SK-N-DZ (cell line): ENCODE results near the gene TLE6.
"Not testable (repeated sequence)": the region's sequence is repeated elsewhere in the genome, so short reads cannot be mapped to it uniquely, and the experiment has no call there.

ENCODE experiments used
- DNase-seq: peaks from one replicate; pipeline ENCODE4 v3.0.0-alpha.2; 2015; ENCODE audit warnings: low spot score

The TLE6 gene

DNA sequence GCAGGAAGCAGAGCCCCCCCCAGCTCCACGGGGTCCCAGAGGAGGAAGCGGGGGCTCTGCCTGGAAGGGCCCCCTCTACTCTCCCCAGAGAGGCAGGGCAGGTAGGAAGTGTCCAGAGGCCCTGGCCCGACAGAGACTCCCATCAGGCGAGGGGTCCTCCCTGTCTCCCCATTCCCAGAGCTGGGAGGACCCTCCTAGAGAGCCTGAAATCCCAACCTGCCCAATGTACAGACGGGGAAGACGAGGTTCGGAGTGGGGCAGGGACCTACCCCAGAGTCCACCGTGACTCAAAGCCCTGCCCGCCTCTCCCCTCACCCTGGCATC is 50.6 kb downstream of the TLE6 start:
- no peak for DNase-seq

- DNase-seq = no peak
Measured at GRCh38 chr19:3028305-3029064, 51.1 kb downstream of the TLE6 start.

- no peak for DNase-seq
Measured at GRCh38 chr19:3029065-3029923, 51.9 kb downstream of the TLE6 start, which contains the start of gene TLE2. TSS of gene TLE2 (minus strand) at chr19:3029280. CDS start at chr19:3028904, 376 bp downstream.

DNA sequence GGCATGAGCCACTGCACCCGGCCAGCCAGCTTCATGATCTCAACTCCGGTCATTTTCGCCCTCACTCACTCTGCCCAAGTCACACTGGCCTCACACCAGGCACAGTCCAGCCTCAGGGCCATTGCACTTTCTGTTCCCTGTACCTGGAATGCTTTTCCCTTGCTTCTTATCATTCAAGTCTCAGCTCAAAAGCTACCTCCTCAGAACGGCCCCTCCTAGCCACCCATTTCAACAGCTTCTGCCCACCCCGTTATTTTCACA is 54.2 kb downstream of the TLE6 start:
- no peak for DNase-seq

DNA sequence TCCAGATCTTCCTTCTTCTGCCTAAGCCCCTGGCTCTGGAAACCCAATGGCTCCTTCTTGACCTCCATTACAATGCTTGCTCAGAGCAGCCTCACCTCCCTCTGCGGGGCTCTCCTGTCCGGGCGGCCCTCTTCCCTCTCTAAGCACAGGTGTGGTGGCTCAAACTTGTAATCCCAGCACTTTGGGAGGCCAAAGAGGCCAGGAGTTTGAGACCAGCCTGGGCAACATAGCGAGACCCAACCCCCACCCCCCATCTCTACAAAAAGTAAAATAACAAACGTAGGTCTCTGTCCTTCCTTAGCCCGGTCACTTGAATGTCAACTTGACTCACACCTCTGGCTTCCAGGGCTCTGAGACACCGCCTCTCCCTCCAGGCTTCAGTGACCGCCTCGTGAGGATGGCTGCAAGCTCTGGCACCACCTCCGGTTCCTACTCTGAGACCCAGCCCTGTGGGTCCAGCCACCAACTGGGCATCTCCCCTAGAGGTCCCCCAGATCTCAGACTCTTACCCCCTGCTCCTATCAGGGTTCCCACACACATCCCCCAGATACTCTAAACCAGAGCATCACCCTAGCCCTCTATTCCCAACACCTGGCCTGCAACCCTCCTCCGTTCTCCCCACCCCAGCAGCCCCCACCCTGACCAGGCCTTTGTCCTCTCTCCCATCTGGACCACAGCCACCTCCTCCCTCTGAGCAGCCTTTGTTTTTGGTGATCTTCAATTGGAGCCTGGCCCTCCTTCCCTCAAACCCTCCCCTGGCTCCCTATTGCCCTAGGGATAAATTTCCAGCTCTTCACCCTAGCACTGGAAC is 56.4 kb downstream of the TLE6 start:
- DNase-seq = no peak

- DNase-seq = no peak
Measured at GRCh38 chr19:3034406-3034655, 57.0 kb downstream of the TLE6 start.

- DNase-seq = peak; percentile 38
Measured at GRCh38 chr19:3034656-3035541, 57.5 kb downstream of the TLE6 start.

DNA sequence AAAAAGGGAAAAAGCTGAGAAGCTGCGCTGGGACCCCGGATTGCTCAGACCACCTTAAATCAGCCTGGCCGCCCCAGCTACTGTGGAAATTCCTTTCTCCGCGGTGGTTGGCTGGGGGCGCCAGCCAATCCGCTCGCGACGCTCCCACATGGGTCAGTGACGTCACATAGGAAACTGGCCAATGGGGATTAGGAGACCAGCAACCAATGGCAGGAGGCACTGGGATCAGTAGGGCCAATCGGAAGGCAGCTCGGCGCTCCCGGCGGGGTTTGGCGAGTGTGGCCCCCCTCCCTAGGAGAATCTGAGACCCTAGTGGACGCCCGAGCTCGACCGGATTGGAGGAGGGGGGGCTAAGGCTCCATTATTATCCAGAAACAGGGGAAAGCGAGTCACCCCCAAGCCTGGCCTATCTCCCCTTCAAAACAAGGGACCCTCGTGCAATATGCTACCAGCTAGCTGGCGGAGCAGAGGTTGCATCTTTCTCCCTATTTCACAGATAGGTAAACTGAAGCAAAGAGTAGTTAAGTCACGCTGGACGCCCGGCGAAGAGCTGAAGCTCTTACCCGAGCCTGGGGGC is 58.3 kb downstream of the TLE6 start:
- DNase-seq = peak; percentile 98

- peak; percentile 92 for DNase-seq
Measured at GRCh38 chr19:3036119-3036976, 59.0 kb downstream of the TLE6 start.

DNA sequence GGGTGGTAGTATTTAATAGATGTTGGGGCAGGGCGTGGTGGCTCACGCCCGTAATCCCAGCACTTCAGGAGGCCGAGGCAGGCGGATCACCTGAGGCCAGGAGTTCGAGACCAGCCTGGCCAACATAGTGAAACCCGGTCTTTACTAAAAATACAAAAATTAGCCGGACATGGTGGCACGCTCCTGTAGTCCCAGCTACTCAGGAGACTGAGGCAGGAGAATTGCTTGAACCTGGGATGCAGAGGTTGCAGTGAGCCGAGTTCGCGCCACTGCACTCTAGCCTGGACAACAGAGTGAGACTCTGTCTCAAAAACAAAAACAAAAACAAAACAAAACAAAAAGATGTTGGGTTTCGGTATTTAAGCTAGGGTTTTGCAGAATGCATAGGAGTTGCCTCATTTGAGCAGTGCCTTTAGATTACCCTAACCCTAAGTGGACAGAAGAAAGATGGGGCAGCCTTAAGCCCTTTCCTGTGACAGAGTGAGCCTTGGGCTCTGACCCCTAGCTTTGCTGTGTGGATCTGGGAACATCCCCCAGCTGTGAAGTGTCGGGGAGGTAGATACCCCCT is 59.7 kb downstream of the TLE6 start:
- not testable (repeated sequence) for DNase-seq

DNA sequence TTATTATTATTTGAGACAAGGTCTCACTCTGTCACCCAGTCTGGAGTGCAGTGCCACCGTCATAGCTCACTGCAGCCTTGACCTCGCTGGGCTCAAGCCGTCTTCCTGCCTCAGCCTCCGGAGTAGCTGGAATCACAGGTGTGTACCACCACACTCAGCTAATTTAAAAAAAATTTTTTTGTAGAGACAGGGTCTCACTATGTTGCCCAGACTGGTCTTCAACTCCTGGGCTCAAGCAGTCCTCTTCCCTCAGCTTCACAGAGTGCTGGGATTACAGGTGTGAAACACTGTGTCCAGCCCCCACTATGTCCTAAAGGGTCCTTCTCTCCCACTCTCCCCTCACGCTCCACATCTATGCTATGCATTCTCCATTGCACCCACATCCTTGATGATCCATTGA is 60.9 kb downstream of the TLE6 start:
- DNase-seq = no peak

DNA sequence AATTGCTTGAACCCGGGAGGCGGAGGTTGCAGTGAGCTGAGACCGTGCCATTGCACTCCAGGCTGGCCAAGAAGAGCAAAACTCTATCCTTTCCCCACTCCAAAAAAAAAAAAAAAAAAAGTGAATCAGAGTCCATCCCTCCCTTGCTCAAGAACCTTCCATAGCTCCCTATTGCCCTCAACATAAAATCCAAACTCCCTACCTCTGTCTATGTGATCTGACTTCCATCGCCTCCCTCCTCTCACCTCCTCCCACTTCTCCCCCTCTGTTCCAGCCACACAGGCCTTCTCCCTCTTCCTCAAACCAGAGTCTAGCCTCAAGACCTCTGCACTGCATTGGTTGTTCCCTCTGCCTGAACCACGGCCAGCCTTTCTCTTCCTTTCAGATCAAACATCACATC is 61.8 kb downstream of the TLE6 start:
- no peak for DNase-seq

- DNase-seq = no peak
Measured at GRCh38 chr19:3039641-3040077, 62.3 kb downstream of the TLE6 start.

GRCh38 chr19:3041327-3041726 is 64.0 kb downstream of the TLE6 start:
- no peak for DNase-seq

DNA sequence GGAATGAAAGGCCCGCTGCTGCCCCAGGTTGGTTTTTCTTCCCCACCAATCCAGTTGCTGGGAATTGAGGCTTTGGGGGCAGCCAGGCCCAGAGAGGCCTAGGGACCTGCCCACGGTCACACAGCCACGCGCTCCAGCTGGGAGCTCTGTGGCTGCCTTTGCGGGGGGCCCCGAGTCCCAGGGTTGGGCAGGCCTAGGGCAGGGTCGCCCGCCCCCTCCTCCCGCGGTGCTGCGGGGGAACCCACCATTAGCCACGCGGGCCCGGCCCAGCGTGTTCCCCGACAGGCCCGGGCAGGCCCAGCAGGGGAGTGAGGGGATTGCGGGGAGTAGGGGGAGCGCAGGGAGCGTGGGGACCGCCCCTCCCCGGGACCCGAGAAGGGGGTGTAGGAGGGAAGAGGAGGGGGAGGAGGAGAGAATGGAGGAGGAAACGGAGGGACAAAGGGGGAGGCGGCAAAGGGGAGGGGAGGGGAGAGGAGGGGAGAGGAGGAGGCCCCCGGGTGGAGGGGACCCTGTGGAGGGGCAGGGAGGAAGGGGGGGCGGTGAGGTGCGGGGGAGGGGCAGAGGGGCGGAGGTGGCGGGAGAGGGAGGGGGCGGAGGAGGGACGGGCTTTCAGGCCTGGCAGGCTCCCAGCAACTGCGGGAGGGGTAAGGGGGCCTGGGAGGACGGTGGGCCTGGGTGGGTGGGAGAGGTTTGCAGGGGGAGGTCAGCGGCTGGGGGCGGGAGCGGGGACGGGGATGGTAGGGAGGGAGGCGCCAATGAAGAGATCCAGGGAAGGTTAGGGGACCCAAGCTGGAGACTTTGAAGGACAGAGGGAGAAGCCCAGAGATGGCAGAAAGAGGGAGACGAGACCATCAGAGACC is 64.6 kb downstream of the TLE6 start:
- DNase-seq = no peak

GRCh38 chr19:3042621-3043267 is 65.4 kb downstream of the TLE6 start:
- no peak for DNase-seq
